ENCODE measurements around the gene ADAMTS4. TPM values are rescaled to one million over a fixed set of nuclear protein-coding genes. Genes with fewer than 3 reads are reported as not detected.
A peak's percentile ranks its signal among the peaks of the same experiment; 100 is the strongest.

Gene ADAMTS4
- total RNA-seq, 2 experiments from 2014 or later = 0.28 to 0.60 TPM

DNA sequence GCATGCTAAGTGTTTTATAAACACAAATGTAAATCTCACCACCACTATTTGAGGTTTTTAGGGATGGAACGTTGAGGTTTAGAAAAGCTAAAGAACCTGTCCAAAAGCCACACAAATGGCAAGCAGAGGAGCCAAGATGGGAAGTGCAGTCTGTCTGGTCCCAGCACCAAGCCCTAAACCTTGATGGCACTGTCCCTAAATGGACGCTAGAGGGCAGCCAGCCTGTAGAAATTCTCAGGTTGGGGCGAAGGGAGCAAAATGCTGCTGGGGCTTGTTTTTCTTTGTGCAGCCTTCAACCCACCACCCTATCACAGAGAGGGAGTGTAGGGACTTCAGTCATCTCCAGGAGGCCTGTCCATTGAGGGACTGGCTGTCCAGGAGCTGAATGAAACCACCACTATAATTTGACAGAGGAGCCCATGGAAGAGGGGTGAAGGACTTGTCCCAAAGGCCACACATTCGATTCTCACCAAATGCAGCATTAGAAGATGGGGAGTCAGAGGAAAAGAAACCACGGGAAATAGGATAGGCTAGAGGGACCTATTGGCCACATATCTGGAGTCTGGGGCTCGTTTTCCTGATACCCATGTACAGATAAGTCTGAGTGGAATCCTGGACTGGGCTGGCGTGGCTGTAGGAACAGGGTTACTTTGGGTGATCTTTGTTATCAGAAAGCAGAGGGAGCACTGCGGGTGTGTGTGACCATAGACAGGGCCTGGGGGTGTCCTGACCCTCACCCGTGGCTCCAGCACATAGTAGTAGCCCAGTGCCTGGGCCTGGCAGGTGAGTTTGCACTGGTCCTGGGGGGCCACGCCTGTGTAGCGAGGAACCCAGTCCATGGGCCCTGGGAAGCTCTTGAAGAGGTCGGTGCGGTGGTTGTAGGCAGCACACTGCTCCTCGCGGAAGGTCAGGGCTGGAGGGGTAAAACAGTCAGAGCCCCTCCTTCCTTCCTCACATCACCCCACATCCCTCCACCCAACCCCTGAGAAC lies 6.1 kb downstream of the ADAMTS4 start:
- Mint-ChIP-seq H3K4me1 (ENCODE audit: low read depth) (peaks cover 44% of the 10 kb centered on the region), H3K27ac (peak overlapping the region; percentile 14), H3K9me3 (no peaks in the 10 kb centered on the region), H3K36me3 (ENCODE audit: low read depth) (no peaks in the 10 kb centered on the region), H3K27me3 (no peaks in the 10 kb centered on the region), H3K4me3 (peak overlapping the region; percentile 1)
- TF ChIP-seq CTCF (IDR thresholded peaks at IDR 0.05) = peak; percentile 80
- CTCF ChIA-PET = interaction anchor here (0.7 to 2.4 kb wide), 9 partner anchors 8 to 38 kb away, joined by 3 to 14 read pairs (median 7); partner anchors contain the start of genes B4GALT3, NDUFS2, PPOX and TOMM40L
- no peaks in the 10 kb centered on the region for H3K27me3 ChIP-seq (ENCODE audit: control insufficient read depth in 1 of 2, insufficient read depth in 2 of 2, low read length in 2 of 2)
- no peaks in the 10 kb centered on the region for H3K36me3 ChIP-seq (ENCODE audit: insufficient read depth, low read length)
- peaks cover 72% of the 10 kb centered on the region for H3K4me1 ChIP-seq (ENCODE audit: insufficient read depth, low read length)
- intact Hi-C loops (cut with DNase I, micrococcal nuclease) = loop anchor here in 1 of 2 experiments (2.0 to 5.0 kb wide), 2 partner anchors 32 to 190 kb away; no protein-coding TSS in a partner anchor
- ATAC-seq (ENCODE audit: poor library complexity) (peak; percentile 98), DNase-seq (peak; percentile 49 to 87 (median 66))
- POLR2A ChIA-PET = interaction anchor here (2.0 to 4.1 kb wide), 5 partner anchors 10 to 33 kb away, joined by 4 to 22 read pairs (median 15); partner anchors contain the start of genes NDUFS2, PPOX and TOMM40L
- H3K4me3 ChIP-seq (ENCODE audit: low read length) = no peak overlapping the region
- no peaks in the 10 kb centered on the region for H3K9me3 ChIP-seq (ENCODE audit: control insufficient read depth in 1 of 2, insufficient read depth in 1 of 2, low read length in 2 of 2)
- H3K27ac ChIP-seq (ENCODE audit: low read depth in 1 of 2, low read length in 2 of 2) = no peak overlapping the region

DNA sequence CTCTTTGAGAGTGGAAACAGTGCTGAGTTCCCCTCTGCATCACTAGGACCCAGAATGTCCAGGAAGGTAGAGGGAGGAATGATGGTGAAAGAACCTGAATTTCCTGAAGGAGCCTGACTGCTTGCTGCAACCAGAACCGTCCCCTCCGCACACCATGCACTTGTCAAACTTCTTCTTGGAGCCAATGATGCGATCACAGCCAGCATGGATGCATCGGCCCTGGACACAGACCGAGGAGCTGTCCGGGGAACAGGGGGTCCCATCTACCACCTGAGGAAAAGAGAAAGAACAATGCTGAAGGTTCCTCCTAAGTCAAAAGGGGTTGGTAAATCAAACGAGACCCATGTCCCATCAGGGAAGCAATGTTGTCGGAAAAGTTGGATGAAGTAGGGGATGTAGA lies 6.9 kb downstream of the ADAMTS4 start:
- Histone ChIP-seq H3K27me3 (ENCODE audit: control insufficient read depth in 1 of 2, insufficient read depth in 2 of 2, low read length in 2 of 2) (no peaks in the 10 kb centered on the region), H3K36me3 (ENCODE audit: insufficient read depth, low read length) (no peaks in the 10 kb centered on the region), H3K4me3 (ENCODE audit: low read length) (no peak overlapping the region), H3K4me1 (ENCODE audit: insufficient read depth, low read length) (peaks cover 80% of the 10 kb centered on the region), H3K27ac (ENCODE audit: low read depth in 1 of 2, low read length in 2 of 2) (no peak overlapping the region), H3K9me3 (ENCODE audit: control insufficient read depth in 1 of 2, insufficient read depth in 1 of 2, low read length in 2 of 2) (no peaks in the 10 kb centered on the region)
- no peak for TF ChIP-seq CTCF (IDR thresholded peaks at IDR 0.05)
- Mint-ChIP-seq H3K9me3 (no peaks in the 10 kb centered on the region), H3K27ac (no peak overlapping the region), H3K4me3 (no peak overlapping the region), H3K27me3 (no peaks in the 10 kb centered on the region), H3K4me1 (ENCODE audit: low read depth) (peaks cover 52% of the 10 kb centered on the region), H3K36me3 (ENCODE audit: low read depth) (no peaks in the 10 kb centered on the region)
- ChIA-PET CTCF (interaction anchor here (0.7 to 2.4 kb wide), 8 partner anchors 9 to 39 kb away, joined by 3 to 14 read pairs (median 7); partner anchors contain the start of genes B4GALT3, NDUFS2, PPOX and TOMM40L), POLR2A (interaction anchor here (2.0 to 4.1 kb wide), 5 partner anchors 9 to 34 kb away, joined by 4 to 22 read pairs (median 15); partner anchors contain the start of genes NDUFS2, PPOX and TOMM40L)
- DNase-seq (no peak), ATAC-seq (ENCODE audit: poor library complexity) (no peak)
- intact Hi-C loops (cut with DNase I, micrococcal nuclease) = loop anchor here in 1 of 2 experiments (2.0 to 5.0 kb wide), 2 partner anchors 33 to 190 kb away; no protein-coding TSS in a partner anchor

DNA sequence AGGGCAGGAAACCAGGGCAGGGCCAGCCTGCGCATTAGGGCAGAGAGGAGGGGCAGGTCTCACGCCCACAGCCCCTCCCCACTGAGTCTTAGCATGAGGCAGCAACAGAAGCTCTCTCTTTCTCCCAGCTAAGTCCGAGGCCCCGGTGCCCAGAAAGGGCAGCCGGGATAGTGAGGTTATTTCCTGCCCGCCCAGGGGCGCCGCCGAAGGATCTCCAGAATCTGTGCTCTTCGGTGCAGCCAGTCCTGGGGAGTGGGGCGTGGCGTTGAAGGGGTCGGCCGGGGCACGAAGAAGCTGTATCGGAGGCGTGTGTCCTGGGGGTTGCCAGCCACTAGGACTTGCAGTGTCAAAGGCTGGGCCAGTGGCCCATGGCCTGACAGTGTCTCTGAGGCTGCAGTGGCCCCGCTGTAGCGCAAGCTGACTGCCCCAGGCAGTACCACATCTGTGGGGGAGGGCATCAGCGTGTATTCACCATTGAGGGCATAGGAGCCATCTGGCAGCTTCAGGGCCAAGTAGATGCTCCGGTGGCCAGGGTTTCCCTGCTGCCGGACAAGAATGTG lies 7.8 kb downstream of the ADAMTS4 start:
- H3K9me3 Mint-ChIP-seq = no peaks in the 10 kb centered on the region
- H3K36me3 ChIP-seq (ENCODE audit: insufficient read depth, low read length) = no peaks in the 10 kb centered on the region
- no peaks in the 10 kb centered on the region for H3K27me3 Mint-ChIP-seq
- DNase-seq (no peak), ATAC-seq (ENCODE audit: poor library complexity) (no peak)
- POLR2A ChIA-PET = interaction anchor here (2.0 to 4.1 kb wide), 5 partner anchors 8 to 35 kb away, joined by 4 to 22 read pairs (median 15); partner anchors contain the start of genes NDUFS2, PPOX and TOMM40L
- peaks cover 88% of the 10 kb centered on the region for H3K4me1 ChIP-seq (ENCODE audit: insufficient read depth, low read length)
- H3K9me3 ChIP-seq (ENCODE audit: control insufficient read depth in 1 of 2, insufficient read depth in 1 of 2, low read length in 2 of 2) = no peaks in the 10 kb centered on the region
- H3K27ac Mint-ChIP-seq = no peak overlapping the region
- no peak overlapping the region for H3K27ac ChIP-seq (ENCODE audit: low read depth in 1 of 2, low read length in 2 of 2)
- no peak overlapping the region for H3K4me3 ChIP-seq (ENCODE audit: low read length)
- intact Hi-C loops (cut with DNase I, micrococcal nuclease) = loop anchor here in 1 of 2 experiments (5.0 kb wide), 1 partner anchor 191 kb away; no protein-coding TSS in a partner anchor
- TF ChIP-seq CTCF (IDR thresholded peaks at IDR 0.05) = no peak
- CTCF ChIA-PET = interaction anchor here (1.9 to 2.4 kb wide), 4 partner anchors 9 to 34 kb away, joined by 7 to 14 read pairs (median 8); partner anchors contain the start of genes B4GALT3, PPOX and TOMM40L
- H3K36me3 Mint-ChIP-seq (ENCODE audit: low read depth) = no peaks in the 10 kb centered on the region
- no peaks in the 10 kb centered on the region for H3K27me3 ChIP-seq (ENCODE audit: control insufficient read depth in 1 of 2, insufficient read depth in 2 of 2, low read length in 2 of 2)
- no peak overlapping the region for H3K4me3 Mint-ChIP-seq
- H3K4me1 Mint-ChIP-seq (ENCODE audit: low read depth) = peaks cover 61% of the 10 kb centered on the region
